Superior temporal gyrus (tissue), 1 donor: Measurements from ENCODE around the gene NAGS.
A peak's percentile ranks its signal among the peaks of the same experiment; 100 is the strongest.
"Not testable (repeated sequence)": the region's sequence is repeated elsewhere in the genome, so short reads cannot be mapped to it uniquely, and the experiment has no call there.

Source experiments
- DNase-seq: peaks from one replicate; pipeline ENCODE4 v3.0.0-alpha.2; 2016; ENCODE audit errors: extremely low spot score

The NAGS gene

DNA sequence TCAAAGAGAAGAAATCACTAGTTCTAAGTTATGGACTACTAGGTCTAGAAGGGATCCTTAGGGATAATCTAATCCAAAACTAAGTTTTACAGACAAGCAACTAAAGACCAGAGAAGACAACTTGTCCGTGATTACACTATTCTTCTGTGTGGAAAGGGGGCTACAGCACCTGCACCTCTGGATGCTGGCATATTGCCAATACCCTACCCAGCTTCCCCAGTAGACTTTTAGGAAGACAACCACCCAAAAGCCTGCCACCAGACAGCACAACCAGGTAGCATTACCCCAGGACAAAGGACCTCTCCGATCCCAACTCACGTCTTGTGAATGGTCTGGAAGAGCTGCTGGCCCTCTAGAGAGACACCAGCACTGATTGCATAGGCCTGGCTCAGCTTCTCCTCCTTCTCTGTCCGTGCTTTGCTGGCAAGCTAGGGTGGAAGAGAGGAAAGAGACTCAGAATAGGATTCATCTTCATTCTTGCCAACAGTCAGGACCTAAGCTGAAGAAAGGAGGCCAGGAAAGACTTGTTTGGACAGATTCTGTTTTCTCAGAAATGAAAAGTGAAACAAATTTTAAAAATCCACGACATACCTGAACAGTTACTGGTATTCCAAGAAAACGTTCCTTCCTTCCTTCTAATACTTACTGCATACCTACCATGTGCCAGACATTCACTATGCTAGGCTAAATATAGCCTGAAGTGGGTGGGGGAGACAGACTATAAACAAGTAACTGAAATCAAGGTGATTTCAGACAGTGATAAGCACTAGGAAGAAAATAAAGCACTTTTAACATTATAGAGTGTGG, 35.6 kb downstream of the NAGS start:
- no peak for DNase-seq

DNA sequence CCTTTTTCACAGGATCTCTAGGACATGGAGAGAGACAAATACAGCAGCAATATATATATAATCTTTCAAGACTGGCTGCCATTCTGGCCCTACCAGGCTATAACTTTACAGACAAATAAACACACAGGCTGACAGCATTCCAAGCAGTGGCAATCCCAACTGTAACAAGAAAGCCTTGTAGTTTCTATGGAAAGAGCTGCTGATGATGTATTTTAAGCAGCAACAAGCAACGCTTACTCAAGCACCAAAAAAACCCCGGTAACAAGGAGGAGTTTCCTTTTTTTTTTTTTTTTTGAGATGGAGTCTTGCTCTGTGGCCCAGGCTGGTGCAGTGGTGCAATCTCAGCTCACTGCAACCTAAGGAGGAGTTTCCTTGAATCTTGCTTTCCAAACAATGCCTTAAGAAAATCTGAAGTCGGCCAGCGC, 38.9 kb downstream of the NAGS start:
- peak; percentile 44 for DNase-seq

- peak; percentile 42 for DNase-seq
Measured at GRCh38 chr17:44044071-44044470, 39.6 kb downstream of the NAGS start.

DNA sequence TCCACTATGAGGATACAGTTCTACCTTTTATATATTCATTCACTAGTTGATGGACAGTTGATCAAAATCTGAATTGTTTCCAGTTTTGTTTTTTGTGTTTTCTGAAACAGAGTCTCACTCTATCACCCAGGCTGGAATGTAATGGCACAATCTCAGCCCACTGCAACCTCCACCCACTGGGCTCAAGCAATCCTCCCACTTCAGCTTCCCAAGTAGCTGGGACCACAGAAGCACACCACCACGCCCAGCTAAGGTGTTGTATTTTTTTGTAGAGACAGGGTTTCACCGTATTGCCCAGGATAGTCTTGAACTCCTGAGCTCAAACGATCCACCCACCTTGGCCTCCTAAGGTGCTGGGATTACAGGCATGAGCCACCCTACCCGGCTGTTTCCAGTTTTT, 41.1 kb downstream of the NAGS start:
- DNase-seq: no peak

DNA sequence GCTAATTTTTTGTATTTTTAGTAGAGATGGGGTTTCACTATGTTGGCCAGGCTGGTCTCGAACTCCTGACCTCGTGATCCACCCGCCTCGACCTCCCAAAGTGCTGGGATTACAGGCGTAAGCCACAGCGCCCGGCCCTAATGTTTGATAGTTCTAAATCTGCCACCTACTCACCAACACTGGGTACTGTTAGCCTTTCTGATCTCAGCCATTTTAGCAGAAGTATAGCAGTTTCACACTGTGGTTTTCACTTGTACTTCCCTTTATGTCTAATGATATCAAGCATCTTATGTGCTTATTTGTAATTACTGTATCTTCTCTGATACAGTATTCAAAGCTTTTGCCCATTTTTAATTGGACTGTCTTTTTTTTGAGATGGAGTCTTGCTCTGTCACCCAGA, 42.5 kb downstream of the NAGS start:
- not testable (repeated sequence) for DNase-seq

- DNase-seq: no peak
Measured at GRCh38 chr17:44049294-44050060, 45.1 kb downstream of the NAGS start.

GRCh38 chr17:44053125-44053872, 48.9 kb downstream of the NAGS start:
- DNase-seq: no peak
